Activated T-helper 1 cell treated with anti-CD3 and anti-CD28 coated beads, Interleukin-12 subunit alpha, Interleukin-12 subunit beta, Interleukin-2, Interleukin-4 antibody, amounts not matched to agents 30 ng/mL and 10 ng/mL and 1 ng/mL, durations not matched to agents 14 hours and 24 hours and 36 hours (primary cell): ENCODE results near the gene ACLY. TPM values are rescaled to one million over a fixed set of nuclear protein-coding genes. Genes with fewer than 3 reads are reported as not detected.
"Not testable (repeated sequence)": the region's sequence is repeated elsewhere in the genome, so short reads cannot be mapped to it uniquely, and the experiment has no call there.

Experiments
- DNase-seq: peaks from one replicate; pipeline ENCODE4 v3.0.0; 2021; ENCODE audit warnings: low spot score
- H3K27ac Mint-ChIP-seq: one replicate; pipeline ENCODE4 v1.8.0; 2021; ENCODE audit warnings: mild to moderate bottlenecking, mixed read lengths
- H3K27me3 Mint-ChIP-seq: one replicate; pipeline ENCODE4 v1.8.0; 2022; ENCODE audit warnings: mild to moderate bottlenecking, moderate library complexity, mixed read lengths; ENCODE audit not compliant: insufficient read depth
- H3K36me3 Mint-ChIP-seq: one replicate; pipeline ENCODE4 v1.8.0; 2021; ENCODE audit warnings: low read depth, mixed read lengths
- H3K4me1 Mint-ChIP-seq: one replicate; pipeline ENCODE4 v1.8.0; 2021; ENCODE audit warnings: low read depth, mixed read lengths
- H3K4me3 Mint-ChIP-seq: one replicate; pipeline ENCODE4 v1.8.0; 2021; ENCODE audit warnings: mild to moderate bottlenecking, moderate library complexity, mixed read lengths
- H3K9me3 Mint-ChIP-seq: one replicate; pipeline ENCODE4 v1.8.0; 2021; ENCODE audit warnings: mixed read lengths
- intact Hi-C: fragments of 100-400 bp; cut with micrococcal nuclease; formaldehyde crosslinking; loops from one replicate; pipeline ENCODE4 v1.15.1; 2024
- total RNA-seq: library from RNA; stranded (reverse); gene quantifications from 2 replicates; pipeline ENCODE4 v1.2.3, GENCODE V29; 2022

ACLY gene
- total RNA-seq, 1 donor from 2014 or later, result 200 TPM

GRCh38 chr17:41896726-41897125 lies 22.0 kb downstream of the ACLY start:
- no peaks in the 10 kb centered on the region for H3K27me3 Mint-ChIP-seq
- H3K4me3 Mint-ChIP-seq, result no peak overlapping the region
- H3K4me1 Mint-ChIP-seq, result no peaks in the 10 kb centered on the region
- no peak for DNase-seq
- intact Hi-C loops, result no loop called here
- H3K27ac Mint-ChIP-seq, result no peak overlapping the region
- H3K9me3 Mint-ChIP-seq, result no peaks in the 10 kb centered on the region
- peaks cover 48% of the 10 kb centered on the region for H3K36me3 Mint-ChIP-seq

GRCh38 chr17:41895617-41896016 lies 23.1 kb downstream of the ACLY start:
- intact Hi-C loops, result no loop called here
- no peaks in the 10 kb centered on the region for H3K9me3 Mint-ChIP-seq
- H3K27ac Mint-ChIP-seq, result no peak overlapping the region
- H3K4me1 Mint-ChIP-seq, result no peaks in the 10 kb centered on the region
- H3K4me3 Mint-ChIP-seq, result no peak overlapping the region
- H3K36me3 Mint-ChIP-seq, result peaks cover 41% of the 10 kb centered on the region
- H3K27me3 Mint-ChIP-seq, result no peaks in the 10 kb centered on the region
- no peak for DNase-seq

GRCh38 chr17:41894791-41895331 lies 23.9 kb downstream of the ACLY start:
- H3K27ac Mint-ChIP-seq, result no peak overlapping the region

GRCh38 chr17:41893384-41893783 lies 25.4 kb downstream of the ACLY start:
- intact Hi-C loops, result no loop called here
- Mint-ChIP-seq H3K4me3 (no peak overlapping the region), H3K4me1 (no peaks in the 10 kb centered on the region), H3K27me3 (no peaks in the 10 kb centered on the region), H3K36me3 (peaks cover 37% of the 10 kb centered on the region), H3K9me3 (no peaks in the 10 kb centered on the region), H3K27ac (no peak overlapping the region)
- no peak for DNase-seq

More at GRCh38 chr17:41894791-41895331, 23.9 kb downstream of the ACLY start:
- Mint-ChIP-seq H3K4me1 (no peaks in the 10 kb centered on the region), H3K9me3 (no peaks in the 10 kb centered on the region), H3K36me3 (peaks cover 43% of the 10 kb centered on the region), H3K27me3 (no peaks in the 10 kb centered on the region), H3K4me3 (no peak overlapping the region)
- intact Hi-C loops, result no loop called here
- DNase-seq, result no peak

- Mint-ChIP-seq H3K4me1 (no peaks in the 10 kb centered on the region), H3K27me3 (no peaks in the 10 kb centered on the region), H3K36me3 (peaks cover 41% of the 10 kb centered on the region), H3K4me3 (no peak overlapping the region), H3K27ac (peak overlapping the region; percentile 23), H3K9me3 (no peaks in the 10 kb centered on the region)
- intact Hi-C loops, result no loop called here
- DNase-seq, result no peak
Measured at GRCh38 chr17:41892021-41892376, 26.8 kb downstream of the ACLY start.

- Mint-ChIP-seq H3K4me3 (no peak overlapping the region), H3K27me3 (no peaks in the 10 kb centered on the region), H3K9me3 (no peaks in the 10 kb centered on the region), H3K4me1 (no peaks in the 10 kb centered on the region), H3K27ac (peak overlapping the region; percentile 23), H3K36me3 (peaks cover 36% of the 10 kb centered on the region)
- intact Hi-C loops, result no loop called here
- no peak for DNase-seq
Measured at GRCh38 chr17:41891135-41892020, 27.4 kb downstream of the ACLY start.

- H3K27ac Mint-ChIP-seq, result no peak overlapping the region
- H3K9me3 Mint-ChIP-seq, result no peaks in the 10 kb centered on the region
- intact Hi-C loops, result no loop called here
- no peaks in the 10 kb centered on the region for H3K27me3 Mint-ChIP-seq
- H3K36me3 Mint-ChIP-seq, result peaks cover 34% of the 10 kb centered on the region
- no peak overlapping the region for H3K4me3 Mint-ChIP-seq
- no peak for DNase-seq
- H3K4me1 Mint-ChIP-seq, result no peaks in the 10 kb centered on the region
Measured at GRCh38 chr17:41888332-41888965, 30.3 kb downstream of the ACLY start.

GRCh38 chr17:41885733-41886132 lies 33.0 kb downstream of the ACLY start:
- intact Hi-C loops, result loop anchor here (1.0 kb wide), 1 partner anchor 147 kb away; no protein-coding TSS in a partner anchor
- no peaks in the 10 kb centered on the region for H3K27me3 Mint-ChIP-seq
- no peaks in the 10 kb centered on the region for H3K4me1 Mint-ChIP-seq
- DNase-seq, result no peak
- H3K27ac Mint-ChIP-seq, result no peak overlapping the region
- no peak overlapping the region for H3K4me3 Mint-ChIP-seq
- H3K9me3 Mint-ChIP-seq, result no peaks in the 10 kb centered on the region
- peaks cover 44% of the 10 kb centered on the region for H3K36me3 Mint-ChIP-seq

GRCh38 chr17:41882756-41883155 lies 36.0 kb downstream of the ACLY start:
- Mint-ChIP-seq H3K27me3 (no peaks in the 10 kb centered on the region), H3K9me3 (no peaks in the 10 kb centered on the region), H3K4me1 (no peaks in the 10 kb centered on the region), H3K36me3 (peaks cover 53% of the 10 kb centered on the region), H3K4me3 (no peak overlapping the region), H3K27ac (peak overlapping the region; percentile 31)
- intact Hi-C loops, result no loop called here
- DNase-seq, result no peak

GRCh38 chr17:41880130-41880529 lies 38.6 kb downstream of the ACLY start:
- DNase-seq, result no peak
- Mint-ChIP-seq H3K36me3 (peaks cover 44% of the 10 kb centered on the region), H3K27ac (no peak overlapping the region), H3K27me3 (no peaks in the 10 kb centered on the region), H3K4me1 (no peaks in the 10 kb centered on the region), H3K4me3 (no peak overlapping the region), H3K9me3 (no peaks in the 10 kb centered on the region)
- intact Hi-C loops, result no loop called here

- intact Hi-C loops, H3K9me3 Mint-ChIP-seq, DNase-seq, H3K27me3 Mint-ChIP-seq, H3K27ac Mint-ChIP-seq, H3K4me3 Mint-ChIP-seq: not testable (repeated sequence)
- H3K36me3 Mint-ChIP-seq, result peaks cover 44% of the 10 kb centered on the region
- H3K4me1 Mint-ChIP-seq, result peaks cover 18% of the 10 kb centered on the region
Measured at GRCh38 chr17:41874293-41874670, 44.5 kb downstream of the ACLY start.

- intact Hi-C loops, result no loop called here
- Mint-ChIP-seq H3K36me3 (peaks cover 43% of the 10 kb centered on the region), H3K9me3 (no peaks in the 10 kb centered on the region), H3K27me3 (no peaks in the 10 kb centered on the region), H3K4me3 (no peak overlapping the region), H3K27ac (no peak overlapping the region), H3K4me1 (peaks cover 24% of the 10 kb centered on the region)
- DNase-seq, result no peak
Measured at GRCh38 chr17:41873559-41874292, 45.0 kb downstream of the ACLY start.

- no peak overlapping the region for H3K27ac Mint-ChIP-seq
- H3K36me3 Mint-ChIP-seq, result peaks cover 43% of the 10 kb centered on the region
- intact Hi-C loops, result no loop called here
- DNase-seq, result no peak
- no peaks in the 10 kb centered on the region for H3K27me3 Mint-ChIP-seq
- no peak overlapping the region for H3K4me3 Mint-ChIP-seq
- peaks cover 29% of the 10 kb centered on the region for H3K4me1 Mint-ChIP-seq
- H3K9me3 Mint-ChIP-seq, result no peaks in the 10 kb centered on the region
Measured at GRCh38 chr17:41871789-41872188, 47.0 kb downstream of the ACLY start.
